ENCODE measurements around the gene PLA2R1.

DNA sequence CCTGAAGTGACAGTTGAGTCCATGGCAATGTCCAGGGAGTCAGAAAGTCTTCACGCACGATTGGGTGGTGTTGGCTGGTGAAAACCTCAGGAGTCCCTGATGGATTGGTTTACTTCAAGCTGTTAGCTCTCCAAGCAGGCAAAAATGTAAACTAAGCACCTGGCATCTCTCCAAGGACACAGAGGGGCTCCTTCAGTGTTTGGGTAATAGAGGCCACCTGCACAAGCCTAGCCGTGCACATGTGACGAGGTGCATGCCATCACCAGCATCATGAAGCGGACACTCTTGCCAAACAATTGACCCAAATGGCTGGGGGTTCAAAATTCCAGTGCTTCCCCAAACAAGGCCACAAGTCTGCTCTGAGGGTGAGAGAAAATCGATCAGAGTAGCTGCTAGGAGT, 159.7 kb downstream of the PLA2R1 start:
- TF ChIP-seq RAD21 (conservative IDR thresholded peaks at IDR 0.05): no peak
- TF ChIP-seq, protein P1, sequence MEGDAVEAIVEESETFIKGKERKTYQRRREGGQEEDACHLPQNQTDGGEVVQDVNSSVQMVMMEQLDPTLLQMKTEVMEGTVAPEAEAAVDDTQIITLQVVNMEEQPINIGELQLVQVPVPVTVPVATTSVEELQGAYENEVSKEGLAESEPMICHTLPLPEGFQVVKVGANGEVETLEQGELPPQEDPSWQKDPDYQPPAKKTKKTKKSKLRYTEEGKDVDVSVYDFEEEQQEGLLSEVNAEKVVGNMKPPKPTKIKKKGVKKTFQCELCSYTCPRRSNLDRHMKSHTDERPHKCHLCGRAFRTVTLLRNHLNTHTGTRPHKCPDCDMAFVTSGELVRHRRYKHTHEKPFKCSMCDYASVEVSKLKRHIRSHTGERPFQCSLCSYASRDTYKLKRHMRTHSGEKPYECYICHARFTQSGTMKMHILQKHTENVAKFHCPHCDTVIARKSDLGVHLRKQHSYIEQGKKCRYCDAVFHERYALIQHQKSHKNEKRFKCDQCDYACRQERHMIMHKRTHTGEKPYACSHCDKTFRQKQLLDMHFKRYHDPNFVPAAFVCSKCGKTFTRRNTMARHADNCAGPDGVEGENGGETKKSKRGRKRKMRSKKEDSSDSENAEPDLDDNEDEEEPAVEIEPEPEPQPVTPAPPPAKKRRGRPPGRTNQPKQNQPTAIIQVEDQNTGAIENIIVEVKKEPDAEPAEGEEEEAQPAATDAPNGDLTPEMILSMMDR (IDR thresholded peaks at IDR 0.05; ENCODE audit: poor library complexity, severe bottlenecking): no peak
- TF ChIP-seq POLR2AphosphoS5 (IDR thresholded peaks at IDR 0.05): no peak
- no peak for TF ChIP-seq EZH2 (IDR thresholded peaks at IDR 0.05; ENCODE audit: borderline replicate concordance, insufficient read depth, low read length, poor library complexity, severe bottlenecking)
- no peak for TF ChIP-seq TAF1 (IDR thresholded peaks at IDR 0.05; ENCODE audit: low read depth)
- TF ChIP-seq MXI1 (conservative IDR thresholded peaks at IDR 0.05; ENCODE audit: poor library complexity, severe bottlenecking): no peak
- TF ChIP-seq, protein P2, sequence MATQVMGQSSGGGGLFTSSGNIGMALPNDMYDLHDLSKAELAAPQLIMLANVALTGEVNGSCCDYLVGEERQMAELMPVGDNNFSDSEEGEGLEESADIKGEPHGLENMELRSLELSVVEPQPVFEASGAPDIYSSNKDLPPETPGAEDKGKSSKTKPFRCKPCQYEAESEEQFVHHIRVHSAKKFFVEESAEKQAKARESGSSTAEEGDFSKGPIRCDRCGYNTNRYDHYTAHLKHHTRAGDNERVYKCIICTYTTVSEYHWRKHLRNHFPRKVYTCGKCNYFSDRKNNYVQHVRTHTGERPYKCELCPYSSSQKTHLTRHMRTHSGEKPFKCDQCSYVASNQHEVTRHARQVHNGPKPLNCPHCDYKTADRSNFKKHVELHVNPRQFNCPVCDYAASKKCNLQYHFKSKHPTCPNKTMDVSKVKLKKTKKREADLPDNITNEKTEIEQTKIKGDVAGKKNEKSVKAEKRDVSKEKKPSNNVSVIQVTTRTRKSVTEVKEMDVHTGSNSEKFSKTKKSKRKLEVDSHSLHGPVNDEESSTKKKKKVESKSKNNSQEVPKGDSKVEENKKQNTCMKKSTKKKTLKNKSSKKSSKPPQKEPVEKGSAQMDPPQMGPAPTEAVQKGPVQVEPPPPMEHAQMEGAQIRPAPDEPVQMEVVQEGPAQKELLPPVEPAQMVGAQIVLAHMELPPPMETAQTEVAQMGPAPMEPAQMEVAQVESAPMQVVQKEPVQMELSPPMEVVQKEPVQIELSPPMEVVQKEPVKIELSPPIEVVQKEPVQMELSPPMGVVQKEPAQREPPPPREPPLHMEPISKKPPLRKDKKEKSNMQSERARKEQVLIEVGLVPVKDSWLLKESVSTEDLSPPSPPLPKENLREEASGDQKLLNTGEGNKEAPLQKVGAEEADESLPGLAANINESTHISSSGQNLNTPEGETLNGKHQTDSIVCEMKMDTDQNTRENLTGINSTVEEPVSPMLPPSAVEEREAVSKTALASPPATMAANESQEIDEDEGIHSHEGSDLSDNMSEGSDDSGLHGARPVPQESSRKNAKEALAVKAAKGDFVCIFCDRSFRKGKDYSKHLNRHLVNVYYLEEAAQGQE (IDR thresholded peaks at IDR 0.05; ENCODE audit: borderline replicate concordance): no peak
- no peak for TF ChIP-seq SMC3 (conservative IDR thresholded peaks at IDR 0.05; ENCODE audit: poor library complexity)

Measured in neural cell (in vitro differentiated cells).